Adrenal gland (tissue), 12 donors: Measurements from ENCODE around the gene MBNL1. TPM values are rescaled to one million over a fixed set of nuclear protein-coding genes. Genes with fewer than 3 reads are reported as not detected.
"Not testable (repeated sequence)": the region's sequence is repeated elsewhere in the genome, so short reads cannot be mapped to it uniquely, and the experiment has no call there.

Source experiments
- DNase-seq, 7 donors: peaks; one replicate each; pipeline ENCODE4 v3.0.0-alpha.2; 2019 to 2020
- H3K27ac ChIP-seq, 5 donors: fragments of 200-600 bp; sonication (generic) in 4 of 5; 1 replicate in 3 of 5; 2 replicates in 2 of 5; pipeline versions ENCODE4 v1.5.1 to v1.8.0; 2016 to 2020; ENCODE audit warnings: mild to moderate bottlenecking in 1 of 5
- H3K27me3 ChIP-seq: fragments of 200-600 bp; 2 replicates; pipeline ENCODE4 v1.8.0; 2021
- H3K36me3 ChIP-seq, 2 donors: fragments of 200-600 bp; replicated peaks in 1 of 2; 1 replicate in 1 of 2; 2 replicates in 1 of 2; pipeline versions ENCODE4 v1.5.1 to v1.8.0; 2018 to 2022
- H3K4me1 ChIP-seq, 2 donors: fragments of 200-600 bp; replicated peaks in 1 of 2; 1 replicate in 1 of 2; 2 replicates in 1 of 2; pipeline versions ENCODE4 v1.5.1 to v1.8.0; 2018 to 2021
- H3K4me3 ChIP-seq, 4 donors: fragments of 200-600 bp; sonication (generic) in 3 of 4; one replicate each; pipeline ENCODE4 v1.5.1; 2016 to 2018
- H3K9me3 ChIP-seq, 3 donors: fragments of 200-600 bp; sonication (generic) in 1 of 3; replicated peaks in 1 of 3; 1 replicate in 2 of 3; 2 replicates in 1 of 3; pipeline versions ENCODE4 v1.5.1 to v1.8.0; 2016 to 2021
- CTCF ChIP-seq, 6 experiments: fragments of 450-650 bp in 4 of 6; fragments of 200-600 bp in 2 of 6; sonication (generic) in 1 of 6; IDR thresholded peaks; 1 replicate in 5 of 6; 2 replicates in 1 of 6; pipeline versions ENCODE4 v1.5.1 to v1.8.0; 2016 to 2021; ENCODE audit warnings: antibody characterized with exemption in 6 of 6, mild to moderate bottlenecking in 2 of 6, moderate library complexity in 1 of 6
- POLR2A ChIP-seq, 2 donors: fragments of 450-650 bp; IDR thresholded peaks; one replicate each; pipeline ENCODE4 v1.6.1; 2017; ENCODE audit warnings: antibody characterized with exemption in 2 of 2, mild to moderate bottlenecking in 2 of 2, moderate library complexity in 1 of 2
- WGBS, 4 donors: extraction: QIAGEN DNeasy Blood & Tissue Kit in 2 of 4; methylation state at CpG; one replicate each; pipeline versions ENCODE4 v1.1.5 to v1.1.7; 2013 to 2017; 5-methylcytosine and 5-hydroxymethylcytosine counted together
- intact Hi-C, 2 donors: fragments of 100-400 bp; cut with DNase I; formaldehyde crosslinking; loops; one replicate each; pipeline versions ENCODE4 v1.14.1 to v1.15.0; 2022 to 2023
- polyA plus RNA-seq, 3 donors: library from polyadenylated mRNA; stranded (reverse); fragments of 200-250 nt in 2 of 3; fragments of 350-450 nt in 1 of 3; fragmentation: Illumina TruSeq in 1 of 3; extraction: RNeasy Lipid Tissue Mini Kit (QIAGEN cat#74804) in 1 of 3; gene quantifications; one replicate each; pipeline ENCODE4 v1.2.3, GENCODE V29; 2013 to 2014
- total RNA-seq, 9 donors: library from RNA; depleted of rRNA in 4 of 9; stranded (reverse); fragments of >200 nt in 4 of 9; fragments of 120-200 nt in 1 of 9; fragmentation: NEBNext Ultra II Directional in 1 of 9; extraction: Animal tissue kit (Norgen Biotek cat#: 25700) in 1 of 9; gene quantifications; one replicate each; pipeline versions ENCODE4 v1.1.0 to v1.2.4, GENCODE V29; 2013 to 2023
- donor health status: healthy with polysubstance abuse.
- donor health status: Bipolar disorder and iron deficiency.
- donor health status: DM: yes; HTN: yes; CAD: no.
- donor health status: DM: no; HTN: no; CAD: no.
- donor health status: DM: no; HTN: no; CAD: no.
- donor health status: DM: yes; HTN: yes; CAD: no.

MBNL1 gene
- total and polyA plus RNA-seq, 12 donors, result 30.6 to 252 (median 122) TPM

DNA sequence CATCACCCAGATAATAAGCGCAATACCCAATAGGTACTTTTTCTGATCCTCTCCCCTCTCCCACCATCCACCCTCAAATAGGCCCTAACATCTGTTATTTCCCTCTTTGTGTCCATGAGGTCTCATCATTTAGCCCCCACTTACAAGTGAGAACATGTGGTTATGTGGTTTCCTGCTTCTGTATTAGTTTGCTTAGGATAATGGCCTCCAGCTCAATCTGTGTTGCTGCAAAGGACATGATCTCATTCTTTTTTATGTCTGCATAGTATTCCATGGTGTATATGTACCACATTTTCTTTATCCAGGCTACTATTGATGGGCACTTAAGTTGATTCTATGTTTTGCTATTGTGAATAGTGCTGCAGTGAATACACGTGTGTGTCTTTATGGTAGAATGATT is 165.4 kb downstream of the MBNL1 start:
- 88 to 99% (median 95%) methylated on average over 2 of the region's 2 CpGs for WGBS, 4 donors
- H3K27ac ChIP-seq, result no peak overlapping the region
- peaks cover 0 to 19% of the 10 kb centered on the region in 2 donors for H3K4me1 ChIP-seq
- no peak for DNase-seq
- TF ChIP-seq POLR2A (IDR thresholded peaks at IDR 0.05) (no peak), CTCF (IDR thresholded peaks at IDR 0.05) (no peak)
- H3K4me3 ChIP-seq, result no peak overlapping the region
- H3K27me3 ChIP-seq, result no peaks in the 10 kb centered on the region
- H3K36me3 ChIP-seq, result peaks cover 0 to 6% of the 10 kb centered on the region in 2 donors
- intact Hi-C loops, result no loop called here
- H3K9me3 ChIP-seq, result peaks cover 0 to 7% (median 0%) of the 10 kb centered on the region in 3 donors

GRCh38 chr3:152435210-152435609 is 166.5 kb downstream of the MBNL1 start:
- H3K36me3 ChIP-seq, H3K27ac ChIP-seq, H3K9me3 ChIP-seq, H3K27me3 ChIP-seq, DNase-seq, H3K4me3 ChIP-seq, intact Hi-C loops: not testable (repeated sequence)
- H3K4me1 ChIP-seq, result peaks cover 0 to 19% of the 10 kb centered on the region in 2 donors

DNA sequence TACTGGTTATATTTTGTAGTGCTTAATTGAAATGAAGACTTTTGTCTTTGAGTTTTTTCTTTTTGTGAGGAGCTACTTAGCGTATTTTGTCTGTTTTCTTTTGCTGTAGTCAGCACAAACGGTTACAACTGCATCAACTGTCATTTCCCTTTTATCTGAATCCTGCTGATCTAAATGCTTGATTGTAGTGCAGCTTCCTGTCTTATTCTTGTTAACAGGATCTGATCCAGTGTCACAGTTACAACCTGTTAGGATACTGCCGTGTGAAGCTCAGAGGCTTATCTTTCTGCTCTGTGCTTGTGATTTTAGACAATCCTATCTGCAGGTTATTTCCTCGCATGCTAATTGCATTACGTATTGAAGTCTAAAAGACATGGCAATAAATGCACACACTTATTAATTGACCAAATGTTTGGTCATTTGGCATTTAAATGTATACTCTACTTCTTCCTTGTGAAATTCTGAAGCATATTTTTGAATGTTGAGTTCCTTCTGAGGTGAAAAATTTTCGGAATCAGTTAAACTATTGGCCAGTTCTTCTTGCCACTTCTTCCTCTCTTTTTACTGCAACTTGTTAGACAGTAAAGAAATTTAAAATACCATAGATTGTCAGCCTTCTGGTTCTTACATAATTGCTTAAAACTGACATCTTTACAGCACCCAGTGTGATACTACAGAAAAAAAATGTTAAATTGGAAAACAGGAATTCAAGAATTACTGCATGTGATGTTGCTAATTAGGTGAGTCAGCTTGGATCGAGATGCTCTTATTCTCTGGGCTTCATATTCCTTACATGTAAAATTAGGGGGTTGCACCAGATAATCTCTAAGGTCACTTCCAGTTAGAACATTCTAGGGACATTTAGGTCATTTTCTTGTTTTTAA is 168.2 kb downstream of the MBNL1 start:
- Histone ChIP-seq H3K36me3 (peaks cover 0 to 6% of the 10 kb centered on the region in 2 donors), H3K4me3 (no peak overlapping the region), H3K9me3 (peaks cover 0 to 7% (median 0%) of the 10 kb centered on the region in 3 donors), H3K27me3 (no peaks in the 10 kb centered on the region), H3K27ac (no peak overlapping the region), H3K4me1 (peaks cover 0 to 19% of the 10 kb centered on the region in 2 donors)
- TF ChIP-seq POLR2A (IDR thresholded peaks at IDR 0.05) (no peak), CTCF (IDR thresholded peaks at IDR 0.05) (no peak)
- intact Hi-C loops, result no loop called here
- no peak for DNase-seq
- 62 to 65% (median 64%) methylated on average over 7 of the region's 7 CpGs for WGBS, 4 donors

- peaks cover 7 to 31% of the 10 kb centered on the region in 2 donors for H3K4me1 ChIP-seq
- intact Hi-C loops, result no loop called here
Measured at GRCh38 chr3:152438181-152438580, 169.5 kb downstream of the MBNL1 start.

More at GRCh38 chr3:152438181-152438580, 169.5 kb downstream of the MBNL1 start:
- H3K27me3 ChIP-seq, result no peaks in the 10 kb centered on the region
- no peak overlapping the region for H3K27ac ChIP-seq
- H3K9me3 ChIP-seq, result peaks cover 0 to 7% (median 0%) of the 10 kb centered on the region in 3 donors
- peaks cover 0 to under 1% of the 10 kb centered on the region in 2 donors for H3K36me3 ChIP-seq
- 91 to 97% (median 93%) methylated on average over 1 of the region's 1 CpG for WGBS, 4 donors
- TF ChIP-seq POLR2A (IDR thresholded peaks at IDR 0.05) (no peak), CTCF (IDR thresholded peaks at IDR 0.05) (no peak)
- H3K4me3 ChIP-seq, result no peak overlapping the region
- DNase-seq, result no peak
